ENCODE data around the gene JMJD6. TPM values are rescaled to one million over a fixed set of nuclear protein-coding genes. Genes with fewer than 3 reads are reported as not detected.
"Not testable (repeated sequence)": the region's sequence is repeated elsewhere in the genome, so short reads cannot be mapped to it uniquely, and the experiment has no call there.

The JMJD6 gene
- 23.6 TPM for polyA plus RNA-seq (ENCODE audit: insufficient read length)

GRCh38 chr17:76726231-76726775 is at the start of gene JMJD6:
JMJD6 (minus strand) TSS chr17:76726606; CDS start chr17:76726475, 131 bp downstream.
- peak; percentile 97 for DNase-seq

GRCh38 chr17:76775021-76775600 is 48.7 kb upstream of the JMJD6 start:
- no peak for DNase-seq

GRCh38 chr17:76772842-76773525 is 46.6 kb upstream of the JMJD6 start:
- no peak for DNase-seq

- no peak for DNase-seq
Measured at GRCh38 chr17:76758570-76758969, 32.2 kb upstream of the JMJD6 start.

- DNase-seq = no peak
Measured at GRCh38 chr17:76757256-76757655, 30.9 kb upstream of the JMJD6 start.

GRCh38 chr17:76755285-76755684 is 28.9 kb upstream of the JMJD6 start:
- DNase-seq = no peak

GRCh38 chr17:76753061-76753961 is 26.9 kb upstream of the JMJD6 start:
- DNase-seq = no peak

GRCh38 chr17:76752006-76752405 is 25.6 kb upstream of the JMJD6 start:
- no peak for DNase-seq

GRCh38 chr17:76751416-76751993 is 25.1 kb upstream of the JMJD6 start:
- DNase-seq = no peak

GRCh38 chr17:76748657-76749056 is 22.3 kb upstream of the JMJD6 start:
- no peak for DNase-seq

- DNase-seq = no peak
Measured at GRCh38 chr17:76747716-76748363, 21.4 kb upstream of the JMJD6 start.

- DNase-seq = not testable (repeated sequence)
Measured at GRCh38 chr17:76745785-76746184, 19.4 kb upstream of the JMJD6 start.

GRCh38 chr17:76744747-76745146 is 18.3 kb upstream of the JMJD6 start:
- no peak for DNase-seq

- no peak for DNase-seq
Measured at GRCh38 chr17:76742958-76743357, 16.6 kb upstream of the JMJD6 start.

GRCh38 chr17:76740329-76741118 is 14.1 kb upstream of the JMJD6 start:
- DNase-seq = no peak

GRCh38 chr17:76739568-76740115 is 13.2 kb upstream of the JMJD6 start:
- DNase-seq = not testable (repeated sequence)

- peak; percentile 15 for DNase-seq
Measured at GRCh38 chr17:76738468-76738850, 12.1 kb upstream of the JMJD6 start.

GRCh38 chr17:76737676-76738467 is 11.5 kb upstream of the JMJD6 start, which contains the start of gene MFSD11:
MFSD11 (plus strand) TSS chr17:76738119; CDS start chr17:76738353, 234 bp downstream.
- peak; percentile 97 for DNase-seq

GRCh38 chr17:76737082-76737675 is 10.8 kb upstream of the JMJD6 start, which contains the start of gene SRSF2:
SRSF2 (minus strand) TSS chr17:76737331; CDS start chr17:76737160, 171 bp downstream.
- peak; percentile 98 for DNase-seq

Measured in hindlimb muscle (tissue), 1 donor.